ENCODE results near the gene RRP1. TPM values are rescaled to one million over a fixed set of nuclear protein-coding genes. Genes with fewer than 3 reads are reported as not detected.
"Not testable (repeated sequence)": the region's sequence is repeated elsewhere in the genome, so short reads cannot be mapped to it uniquely, and the experiment has no call there.

The RRP1 gene
- total RNA-seq, 1 experiment from 2014 or later = 76.7 TPM

GRCh38 chr21:43820466-43820865 lies 31.1 kb downstream of the RRP1 start:
- H3K4me2 ChIP-seq (ENCODE audit: insufficient read depth, insufficient read length, low read length) = no peak overlapping the region
- H3K9me3 ChIP-seq (ENCODE audit: control insufficient read depth, low read depth, low read length) = no peaks in the 10 kb centered on the region
- no peaks in the 10 kb centered on the region for H3K23me2 ChIP-seq (ENCODE audit: insufficient read length, low read depth, low read length, poor library complexity, severe bottlenecking)
- no peaks in the 10 kb centered on the region for H3K79me1 ChIP-seq (ENCODE audit: insufficient read depth, low read depth, low read length, poor library complexity, severe bottlenecking)
- Mint-ChIP-seq H3K4me1 (peaks cover 3 to 10% of the 10 kb centered on the region in 2 experiments; a peak in 3 of 4 replicates), H3K4me3 (no peak overlapping the region), H3K9me3 (peaks cover 0 to 11% of the 10 kb centered on the region in 2 experiments; a peak in 4 of 5 replicates), H3K27me3 (ENCODE audit: low read depth) (peaks cover 3% of the 10 kb centered on the region), H3K36me3 (ENCODE audit: insufficient read depth in 1 of 3, low read depth in 3 of 3) (peaks cover 8 to 21% (median 16%) of the 10 kb centered on the region in 3 experiments; a peak in 6 of 7 replicates), H3K27ac (no peak overlapping the region)
- no peak overlapping the region for H2BK5ac ChIP-seq (ENCODE audit: insufficient read length, low read length)
- no peak overlapping the region for H2BK15ac ChIP-seq (ENCODE audit: low read depth, low read length)
- WGBS (ENCODE audit: extremely low coverage, insufficient read length, low lambda C conversion rate) = no CpG with 5 or more reads among the region's 11 CpGs
- no peak for DNase-seq
- H3K23ac ChIP-seq (ENCODE audit: insufficient read length, low read depth, low read length) = no peak overlapping the region
- H3T11ph ChIP-seq (ENCODE audit: low read length) = no peak overlapping the region
- no peaks in the 10 kb centered on the region for H3K27me3 ChIP-seq (ENCODE audit: insufficient read depth, low read length)
- no peak overlapping the region for H3K9ac ChIP-seq (ENCODE audit: extremely low read depth, insufficient read length, low read length)
- H3K14ac ChIP-seq (ENCODE audit: insufficient read depth, low read length) = no peak overlapping the region
- H2BK12ac ChIP-seq (ENCODE audit: insufficient read length, low read depth, low read length) = no peak overlapping the region
- no peaks in the 10 kb centered on the region for H4K20me1 ChIP-seq (ENCODE audit: control insufficient read depth, insufficient read depth, insufficient read length)
- no peak overlapping the region for H3K27ac ChIP-seq (ENCODE audit: insufficient read length, low read depth, low read length)
- H3K18ac ChIP-seq (ENCODE audit: insufficient read length, low read depth, low read length) = no peak overlapping the region
- H3K4ac ChIP-seq (ENCODE audit: low read depth, low read length) = no peak overlapping the region
- no peak overlapping the region for H2AK5ac ChIP-seq (ENCODE audit: insufficient read length, low read length)
- no peak overlapping the region for H4K5ac ChIP-seq (ENCODE audit: insufficient read length, low read depth, low read length)
- no peak overlapping the region for H2AFZ ChIP-seq (ENCODE audit: low read length)
- no peak overlapping the region for H4K91ac ChIP-seq (ENCODE audit: insufficient read length, low read depth, low read length)
- H3K56ac ChIP-seq (ENCODE audit: insufficient read length, low read depth, low read length) = no peak overlapping the region
- H3K4me1 ChIP-seq (ENCODE audit: insufficient read depth, low read length) = no peaks in the 10 kb centered on the region
- no peaks in the 10 kb centered on the region for H3K79me2 ChIP-seq (ENCODE audit: insufficient read depth, low read length)
- no peak overlapping the region for H2BK120ac ChIP-seq (ENCODE audit: low read depth, low read length, poor library complexity, severe bottlenecking)
- no peak overlapping the region for H4K8ac ChIP-seq (replicated peaks; ENCODE audit: insufficient read length, low read depth, low read length)
- no peak overlapping the region for H2BK20ac ChIP-seq (ENCODE audit: low read depth, low read length, poor library complexity, severe bottlenecking)
- no peak for TF ChIP-seq CTCF (conservative IDR thresholded peaks at IDR 0.05)

- H3K79me1 ChIP-seq (ENCODE audit: insufficient read depth, low read depth, low read length, poor library complexity, severe bottlenecking); H2BK15ac ChIP-seq (ENCODE audit: low read depth, low read length); H3K27me3 Mint-ChIP-seq (ENCODE audit: low read depth); H3K23ac ChIP-seq (ENCODE audit: insufficient read length, low read depth, low read length); H3K27ac Mint-ChIP-seq; H3K27ac ChIP-seq (ENCODE audit: insufficient read length, low read depth, low read length); H3K18ac ChIP-seq (ENCODE audit: insufficient read length, low read depth, low read length); H3K4ac ChIP-seq (ENCODE audit: low read depth, low read length); H4K20me1 ChIP-seq (ENCODE audit: control insufficient read depth, insufficient read depth, insufficient read length); H3K56ac ChIP-seq (ENCODE audit: insufficient read length, low read depth, low read length); H3K79me2 ChIP-seq (ENCODE audit: insufficient read depth, low read length); H3K14ac ChIP-seq (ENCODE audit: insufficient read depth, low read length); H3K9ac ChIP-seq (ENCODE audit: extremely low read depth, insufficient read length, low read length); H2BK12ac ChIP-seq (ENCODE audit: insufficient read length, low read depth, low read length); H3T11ph ChIP-seq (ENCODE audit: low read length); H3K4me2 ChIP-seq (ENCODE audit: insufficient read depth, insufficient read length, low read length); H2BK120ac ChIP-seq (ENCODE audit: low read depth, low read length, poor library complexity, severe bottlenecking); H4K91ac ChIP-seq (ENCODE audit: insufficient read length, low read depth, low read length); H4K8ac ChIP-seq (replicated peaks; ENCODE audit: insufficient read length, low read depth, low read length); H3K4me3 Mint-ChIP-seq; H4K5ac ChIP-seq (ENCODE audit: insufficient read length, low read depth, low read length); H3K4me1 ChIP-seq (ENCODE audit: insufficient read depth, low read length); H3K27me3 ChIP-seq (ENCODE audit: insufficient read depth, low read length); H2AK5ac ChIP-seq (ENCODE audit: insufficient read length, low read length); H3K23me2 ChIP-seq (ENCODE audit: insufficient read length, low read depth, low read length, poor library complexity, severe bottlenecking); H2AFZ ChIP-seq (ENCODE audit: low read length); DNase-seq; H3K9me3 ChIP-seq (ENCODE audit: control insufficient read depth, low read depth, low read length); H2BK20ac ChIP-seq (ENCODE audit: low read depth, low read length, poor library complexity, severe bottlenecking); H2BK5ac ChIP-seq (ENCODE audit: insufficient read length, low read length): not testable (repeated sequence)
- Mint-ChIP-seq H3K36me3 (ENCODE audit: insufficient read depth in 1 of 3, low read depth in 3 of 3) (peaks cover 8 to 21% (median 16%) of the 10 kb centered on the region in 3 experiments; a peak in 6 of 7 replicates), H3K4me1 (peaks cover 8 to 14% of the 10 kb centered on the region in 2 experiments), H3K9me3 (peaks cover 0 to 11% of the 10 kb centered on the region in 2 experiments; a peak in 4 of 5 replicates)
- WGBS (ENCODE audit: extremely low coverage, insufficient read length, low lambda C conversion rate) = no CpG with 5 or more reads among the region's 25 CpGs
These were observed 32.8 kb downstream of the RRP1 start for GRCh38 chr21:43822166-43822565.

All from H9 (cell line).